HG03060 (cell line): ENCODE measurements around the gene SYTL5.

Source experiments
- ATAC-seq: cut with Tn5 transposase; IDR thresholded peaks from one replicate; pipeline ENCODE4 v1.9.1; 2021; ENCODE audit warnings: low read depth, moderate number of reproducible peaks; ENCODE audit not compliant: unreplicated experiment

SYTL5 gene

DNA sequence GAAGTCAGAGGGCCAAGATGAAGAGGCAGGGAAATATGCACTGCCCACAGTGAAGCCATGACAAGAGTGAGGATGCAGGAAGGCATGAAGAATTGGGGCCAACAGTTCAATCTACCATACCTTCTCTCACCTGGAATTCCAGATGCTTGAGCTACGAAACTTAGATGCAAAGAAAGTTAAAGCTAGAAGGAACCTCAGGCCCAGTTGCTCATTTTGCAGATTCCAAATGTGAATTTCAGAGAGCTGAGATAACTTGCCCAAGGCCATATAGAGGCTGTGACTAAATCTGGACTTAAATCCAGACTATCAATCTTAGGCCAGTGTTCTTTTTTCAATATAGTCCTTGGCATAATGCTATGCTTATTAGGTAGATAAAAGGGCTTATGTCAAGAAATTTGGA is 121.6 kb downstream of the SYTL5 start:
- no peak for ATAC-seq

DNA sequence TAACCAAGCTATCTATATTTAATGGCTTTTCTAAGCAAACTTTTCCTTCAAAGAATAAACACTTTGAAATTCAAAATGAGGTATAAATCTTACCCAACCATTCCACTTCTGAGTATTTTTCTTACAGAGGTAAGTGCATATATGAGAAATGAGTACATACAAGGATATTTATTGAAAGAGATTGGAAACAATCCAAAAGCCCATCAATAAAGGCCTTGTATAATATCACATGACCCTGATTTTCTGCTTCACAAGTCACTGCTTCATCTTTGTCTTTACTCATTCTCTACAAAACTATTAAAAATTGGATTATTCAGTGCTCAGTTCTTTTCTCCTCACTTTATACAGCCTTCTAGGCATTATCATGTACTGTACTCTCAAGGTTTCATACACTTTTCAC is 123.0 kb downstream of the SYTL5 start:
- ATAC-seq: no peak

DNA sequence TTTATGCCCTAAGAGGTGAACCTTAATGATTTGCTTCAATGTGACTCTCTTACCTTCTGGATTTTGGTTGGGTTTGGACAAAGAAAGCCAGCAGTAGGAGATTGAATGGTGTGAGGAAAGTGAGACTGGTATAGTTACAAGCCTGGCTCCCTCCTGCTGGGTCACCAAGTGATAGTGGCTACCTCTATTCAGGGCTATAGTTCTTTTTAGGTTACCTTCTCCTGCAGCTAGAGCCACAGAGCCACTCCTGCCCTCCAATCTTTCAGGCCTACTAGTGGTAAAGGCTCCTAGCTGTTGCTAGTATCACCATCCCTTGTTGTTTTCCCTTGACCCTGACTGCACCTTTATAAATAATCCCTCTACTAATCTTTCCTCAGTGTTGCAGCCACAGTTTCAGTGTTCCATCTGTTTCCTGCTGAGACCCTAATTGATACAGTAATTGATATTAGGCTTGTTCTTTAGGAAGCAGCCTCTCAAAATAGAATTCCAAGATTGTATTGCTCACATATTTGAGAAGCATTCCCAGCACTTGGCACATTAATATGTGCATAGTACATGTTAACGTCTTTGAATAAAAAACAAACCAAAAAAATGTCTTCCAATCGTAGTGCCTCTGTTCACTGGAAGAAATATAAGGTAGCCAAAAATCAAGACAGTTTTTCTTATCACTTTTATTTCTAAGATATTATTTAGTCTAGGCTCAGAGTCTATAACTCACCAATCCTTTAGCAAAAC is 132.0 kb downstream of the SYTL5 start:
- ATAC-seq: no peak

DNA sequence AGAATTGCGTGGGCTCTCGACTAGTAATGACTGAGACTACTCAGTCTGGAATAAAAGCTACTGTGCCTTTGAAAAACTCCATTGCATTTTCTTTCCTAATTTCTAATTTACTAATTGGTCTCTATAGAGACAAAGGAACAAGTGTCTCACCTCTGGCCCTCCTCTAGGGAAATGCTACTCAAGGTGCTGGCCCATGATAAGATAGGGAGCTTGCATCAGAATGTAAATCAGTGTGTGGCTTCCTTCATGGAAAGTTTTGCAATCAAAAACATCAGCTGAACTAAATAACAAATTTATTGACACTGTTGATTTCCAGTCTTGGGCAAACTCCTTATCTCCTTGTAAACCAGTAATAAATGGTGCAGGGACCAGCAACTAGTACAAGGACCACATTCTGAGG is 132.5 kb downstream of the SYTL5 start:
- no peak for ATAC-seq

DNA sequence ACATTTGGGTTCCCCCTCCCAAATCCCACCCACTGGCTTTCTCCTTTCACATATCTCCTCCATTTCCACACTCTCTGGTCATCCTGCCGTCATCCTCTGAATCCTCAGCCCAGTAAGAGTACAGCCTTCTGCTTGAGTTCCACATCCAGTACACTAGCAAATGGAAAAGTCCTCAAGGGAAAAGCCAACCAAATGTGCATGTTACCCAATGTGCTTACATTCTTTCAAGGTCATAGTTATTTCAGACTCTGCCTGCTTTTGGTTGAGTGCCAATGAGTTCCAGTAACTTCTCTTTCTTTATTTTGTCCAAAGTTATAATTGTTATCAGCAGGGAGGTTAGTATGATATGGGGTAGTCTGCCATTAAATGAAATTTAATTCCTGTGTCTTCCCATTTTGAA is 136.3 kb downstream of the SYTL5 start:
- no peak for ATAC-seq

DNA sequence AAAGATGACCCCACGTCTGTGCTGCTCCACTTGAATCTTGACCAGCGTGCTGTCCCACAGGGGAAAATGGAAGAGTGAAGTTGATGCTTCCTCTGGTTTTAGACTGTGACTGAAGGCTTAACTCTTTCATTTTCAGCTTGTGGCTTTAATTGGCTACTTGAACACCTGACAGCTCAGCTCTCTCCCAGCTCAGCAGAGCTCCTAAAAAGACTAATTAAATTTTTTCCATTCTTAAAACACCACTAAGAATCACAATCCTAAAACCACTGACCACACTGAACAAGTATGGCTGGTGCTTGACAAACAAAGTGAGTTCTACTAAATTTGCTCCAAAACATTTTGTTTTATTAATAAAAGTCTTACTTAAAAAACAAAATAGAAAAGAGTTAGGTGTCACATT is 142.7 kb downstream of the SYTL5 start:
- ATAC-seq: no peak

DNA sequence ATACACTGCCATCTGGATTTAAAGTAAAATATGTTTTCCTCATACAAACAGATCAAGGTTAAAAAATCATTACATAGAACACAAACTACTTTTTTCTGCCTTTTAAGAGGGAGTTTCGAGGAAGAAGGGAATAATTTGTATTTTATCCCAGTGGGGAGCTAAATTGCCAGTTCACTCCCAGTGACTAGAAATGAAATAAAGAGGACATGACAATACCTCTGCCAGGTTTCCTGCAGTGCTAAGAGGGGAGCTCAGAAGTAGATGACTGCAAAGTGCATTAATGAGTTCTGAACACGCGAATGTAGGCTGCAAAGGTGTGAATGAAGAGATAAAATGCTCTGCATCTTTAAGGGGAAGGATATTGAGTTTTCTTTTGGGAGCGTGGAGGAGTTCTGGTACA is 144.6 kb downstream of the SYTL5 start:
- ATAC-seq: no peak

DNA sequence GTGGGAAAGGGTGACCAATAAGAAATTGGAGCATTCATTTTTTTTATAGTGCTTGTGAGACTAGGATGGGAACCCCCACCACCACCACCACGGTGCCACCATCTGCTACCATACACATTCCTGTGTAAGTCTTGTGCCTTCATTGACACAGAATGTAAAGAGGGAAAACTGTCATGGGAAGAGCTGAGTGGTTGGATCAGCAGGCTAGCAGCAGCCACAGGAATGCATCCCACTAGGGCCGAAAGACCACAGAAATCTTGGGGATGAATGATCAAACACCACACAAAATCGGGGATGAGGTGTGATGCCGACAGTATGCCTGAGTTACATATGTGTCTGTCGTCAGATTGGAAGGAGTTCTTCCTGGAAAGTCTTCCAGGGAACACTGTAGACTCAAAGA is 145.1 kb downstream of the SYTL5 start:
- no peak for ATAC-seq

DNA sequence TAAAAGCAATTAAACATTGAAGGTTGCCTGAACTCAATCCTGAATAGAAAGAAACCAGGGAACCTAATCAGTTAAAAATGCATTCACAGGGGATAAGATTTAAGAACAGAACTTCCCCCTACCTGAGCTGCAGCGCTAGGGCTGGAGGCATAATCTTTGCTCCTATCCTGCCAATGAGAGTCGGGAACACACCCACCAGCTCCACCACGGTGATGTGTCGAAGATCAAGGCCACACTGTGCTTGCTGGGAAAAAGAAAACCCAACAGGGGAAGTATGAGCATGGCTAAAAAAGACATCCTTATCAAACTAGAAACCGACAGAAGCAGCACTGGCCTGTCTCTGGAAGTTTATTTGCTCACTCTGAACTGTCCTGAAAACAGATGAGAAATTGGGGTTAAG is 148.0 kb downstream of the SYTL5 start:
- ATAC-seq: no peak

DNA sequence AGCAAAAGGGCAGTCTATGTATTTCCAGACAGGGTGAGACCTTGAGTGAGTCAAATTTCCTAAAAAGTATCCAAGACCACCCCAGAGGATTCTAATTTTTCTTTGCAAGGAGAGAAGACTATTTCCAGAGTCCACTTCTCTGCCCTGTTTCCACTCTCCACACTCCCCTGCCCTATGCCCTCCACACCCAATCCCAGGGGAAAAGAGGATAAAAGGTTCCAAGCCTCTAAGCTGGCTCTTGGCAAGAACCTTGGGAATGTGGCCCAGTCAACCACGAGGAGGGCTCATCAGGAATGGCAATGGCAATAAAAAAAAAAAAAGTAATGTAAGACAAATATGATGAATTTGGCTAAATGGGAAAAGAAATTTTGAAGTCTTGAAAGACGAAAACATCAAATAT is 148.5 kb downstream of the SYTL5 start:
- no peak for ATAC-seq

DNA sequence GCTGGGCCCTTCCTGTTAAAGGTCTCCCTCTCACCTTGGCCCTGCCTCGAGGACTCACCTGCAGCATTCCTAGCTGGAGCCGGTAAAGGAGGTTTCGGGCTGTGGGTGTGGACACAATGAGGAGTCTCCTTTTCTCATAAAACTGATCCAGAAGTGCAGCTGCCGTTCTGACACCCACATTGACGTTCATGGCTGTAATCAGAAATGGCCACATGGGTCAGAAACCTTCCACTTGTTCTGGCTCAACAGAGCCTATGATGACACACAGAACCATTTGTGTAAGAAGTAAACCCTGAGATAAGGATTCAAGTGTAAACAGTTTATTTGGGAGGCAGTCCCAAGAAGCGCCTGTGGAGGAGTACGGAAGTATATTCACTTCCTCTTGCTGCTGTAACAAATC is 150.5 kb downstream of the SYTL5 start:
- ATAC-seq: no peak

DNA sequence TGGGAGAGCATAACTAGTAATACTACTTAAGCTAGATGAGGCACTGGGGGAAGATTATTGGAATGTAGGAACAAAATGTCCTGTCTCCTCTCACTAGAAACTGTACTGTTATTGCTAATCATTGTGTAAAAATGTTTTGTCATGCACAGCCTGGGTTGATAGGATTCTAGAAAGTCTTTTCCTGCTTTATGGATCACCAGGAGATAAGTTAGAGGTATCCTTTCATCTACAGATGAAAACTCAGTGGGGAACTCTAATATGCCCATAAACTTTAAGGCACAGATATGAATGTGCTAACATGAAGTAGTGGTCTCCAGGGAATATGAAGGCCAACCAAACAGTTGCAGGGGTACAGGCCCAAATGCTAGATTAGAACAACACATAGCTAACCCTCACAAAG is 156.8 kb downstream of the SYTL5 start:
- no peak for ATAC-seq

DNA sequence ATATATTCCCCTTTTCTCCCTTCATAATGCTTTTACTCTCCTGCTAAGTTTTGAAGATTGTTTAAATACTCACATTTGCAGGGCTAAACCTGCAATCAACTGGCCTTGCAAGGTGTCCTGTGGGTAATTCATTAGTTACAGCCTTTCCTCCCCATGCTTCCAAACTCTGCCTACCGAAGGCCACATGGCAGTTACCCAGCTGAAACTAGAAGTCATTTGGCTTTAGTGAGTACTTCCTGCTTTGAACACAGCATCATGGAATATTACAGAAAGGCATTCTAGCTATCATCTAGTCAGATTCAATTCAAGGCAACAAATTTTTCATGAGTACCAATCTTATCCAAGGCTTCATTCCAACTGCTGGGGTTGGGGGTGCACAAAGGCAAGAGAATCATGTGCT is 158.7 kb downstream of the SYTL5 start:
- ATAC-seq: no peak

DNA sequence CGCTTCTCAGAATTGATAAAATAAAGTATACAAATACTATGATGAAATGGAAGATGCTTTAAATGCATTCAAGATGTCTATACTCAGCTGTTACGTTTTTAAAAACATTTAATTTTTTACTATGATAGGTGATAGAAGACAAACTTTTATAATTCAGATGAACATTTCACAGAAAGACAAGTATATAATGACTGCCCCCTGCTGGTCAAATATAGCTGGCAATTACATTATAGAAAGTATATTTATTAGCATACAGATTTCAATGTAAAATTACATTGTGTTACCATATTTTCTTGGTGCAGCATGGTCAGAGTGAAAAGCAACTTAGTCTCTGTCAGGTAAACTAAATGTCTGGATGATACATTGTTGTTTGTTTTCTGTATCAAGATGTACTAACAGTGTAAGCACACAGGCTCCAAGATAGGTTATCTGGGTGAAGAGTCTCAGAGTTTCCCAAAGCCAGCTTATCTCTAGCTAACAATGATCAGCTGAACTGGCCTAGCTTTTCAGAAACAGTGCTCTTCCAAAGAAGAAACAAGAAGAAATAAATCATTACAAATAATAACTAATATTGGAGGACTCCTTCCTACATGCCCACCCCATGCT is 160.2 kb downstream of the SYTL5 start:
- no peak for ATAC-seq

DNA sequence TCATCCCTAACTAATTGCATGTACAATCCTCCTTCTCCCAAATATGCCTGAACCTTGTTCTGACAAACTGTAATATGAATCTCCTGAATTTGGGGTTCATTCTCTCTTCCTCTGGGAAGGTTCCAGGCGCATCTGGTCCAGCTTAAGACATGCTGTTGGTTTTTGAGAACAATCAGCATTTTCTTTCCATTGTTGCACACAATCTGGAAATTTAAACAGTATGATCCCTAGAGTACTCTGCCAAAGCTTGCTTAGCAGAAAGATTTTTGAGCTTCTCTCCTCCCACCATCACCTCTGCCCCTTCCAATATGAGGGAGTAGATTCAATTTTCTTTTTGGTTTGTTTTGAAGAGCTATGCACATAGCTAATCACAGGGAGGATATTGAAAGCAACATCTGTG is 164.2 kb downstream of the SYTL5 start:
- no peak for ATAC-seq

DNA sequence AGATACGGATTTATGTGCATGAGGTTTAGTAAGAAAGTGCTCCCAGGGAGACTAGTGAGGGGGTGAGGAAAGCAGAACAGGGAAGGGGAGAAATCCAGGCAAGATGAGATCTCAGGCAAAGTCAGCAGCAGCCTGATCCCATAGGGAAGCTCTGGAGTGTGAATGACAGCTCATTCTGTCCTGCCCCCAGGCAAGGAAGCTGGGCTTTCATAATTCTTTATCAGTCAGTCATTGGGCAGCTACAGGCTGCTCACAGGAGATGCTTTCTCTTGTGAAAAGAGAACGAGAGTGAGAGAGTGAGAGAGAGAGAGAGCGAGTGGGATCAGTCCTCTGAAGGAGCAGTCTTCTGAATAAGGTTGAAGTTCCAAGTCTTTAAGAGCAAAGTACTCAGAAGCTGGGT is 166.2 kb downstream of the SYTL5 start:
- no peak for ATAC-seq

DNA sequence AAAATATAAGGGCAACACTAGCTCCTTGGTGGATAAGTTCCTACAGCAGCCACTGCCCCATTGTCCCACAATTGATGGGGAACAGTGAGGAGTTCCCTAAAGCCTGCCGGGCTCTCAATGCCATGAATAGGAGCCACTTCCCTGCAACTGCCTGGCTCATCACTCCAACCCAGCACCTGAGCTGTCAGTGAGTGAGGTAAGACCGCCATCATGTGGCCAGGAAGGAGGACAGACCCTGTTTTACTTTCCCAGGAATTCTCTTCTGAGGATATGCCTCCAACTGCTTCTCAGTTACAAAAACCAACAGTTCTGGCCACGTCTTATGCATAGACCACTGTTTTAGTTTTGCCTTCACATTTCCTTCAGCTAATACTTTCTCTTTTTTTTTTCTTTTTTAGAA is 168.8 kb downstream of the SYTL5 start:
- ATAC-seq: no peak

DNA sequence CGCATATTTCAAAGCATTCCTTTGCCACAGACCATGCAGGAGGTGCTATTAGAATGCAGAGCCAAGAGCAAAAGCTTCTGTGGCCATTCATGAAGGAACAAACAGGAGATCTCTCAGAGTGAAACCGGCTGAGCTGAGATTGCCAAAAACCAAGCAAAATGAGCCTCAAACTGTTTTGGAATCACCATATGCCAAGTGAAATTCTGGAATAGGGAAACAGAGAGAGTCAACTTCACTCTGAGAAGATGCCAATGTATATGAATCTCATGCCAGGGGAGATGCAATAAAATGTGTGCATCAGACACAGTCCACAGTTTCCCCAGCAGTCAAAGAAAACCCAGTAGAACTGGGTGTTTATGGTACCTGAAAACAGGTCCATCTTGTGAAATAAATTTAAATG is 172.0 kb downstream of the SYTL5 start:
- ATAC-seq: no peak
